GM12878 (cell line): Measurements from ENCODE around the gene C3orf20.

Experiments used
- CHD2 ChIP-seq: IDR thresholded peaks from 2 replicates; pipeline ENCODE4 v1.6.1; 2011; ENCODE audit warnings: low read depth, low read length, improper control_type of control experiment, borderline replicate concordance
- E4F1 ChIP-seq: fragments of 450-650 bp; IDR thresholded peaks from 2 replicates; pipeline ENCODE4 v1.6.1; 2018; ENCODE audit warnings: borderline replicate concordance, mild to moderate bottlenecking; ENCODE audit not compliant: partially characterized antibody
- EGR1 ChIP-seq, 2 experiments: IDR thresholded peaks; 1 replicate in 1 of 2; 2 replicates in 1 of 2; pipeline ENCODE4 v1.6.1; 2011 to 2012; ENCODE audit warnings: low read depth in 2 of 2, low read length in 2 of 2, borderline replicate concordance in 1 of 2, mild to moderate bottlenecking in 1 of 2, moderate library complexity in 1 of 2
- EP300 ChIP-seq, 2 experiments: fragments of 150-350 bp in 1 of 2; IDR thresholded peaks; 2 replicates each; pipeline ENCODE4 v1.6.1; 2011 to 2012; ENCODE audit warnings: low read depth in 2 of 2, low read length in 2 of 2, borderline replicate concordance in 1 of 2, improper control_type of control experiment in 1 of 2, inconsistent platforms in 1 of 2; ENCODE audit not compliant: control insufficient read depth in 1 of 2
- IKZF2 ChIP-seq, 2 experiments: fragments of 450-650 bp; IDR thresholded peaks; 2 replicates each; pipeline ENCODE4 v1.6.1; 2017; ENCODE audit warnings: mild to moderate bottlenecking in 2 of 2, moderate library complexity in 2 of 2
- KDM1A ChIP-seq: fragments of 200-600 bp; sonication (generic); IDR thresholded peaks from 2 replicates; pipeline ENCODE4 v1.6.1; 2016; ENCODE audit warnings: borderline replicate concordance
- NR2C1 ChIP-seq: fragments of 450-650 bp; IDR thresholded peaks from 2 replicates; pipeline ENCODE4 v1.6.1; 2017; ENCODE audit warnings: antibody characterized with exemption, mild to moderate bottlenecking, moderate library complexity
- NRF1 ChIP-seq: conservative IDR thresholded peaks from 2 replicates; pipeline ENCODE4 v1.6.1; 2011; ENCODE audit warnings: mild to moderate bottlenecking, low read depth, low read length, improper control_type of control experiment
- POLR2A ChIP-seq: IDR thresholded peaks from 2 replicates; pipeline ENCODE4 v1.6.1; 2011; ENCODE audit warnings: low read depth, mild to moderate bottlenecking, low read length
- POLR2AphosphoS5 ChIP-seq: IDR thresholded peaks from 2 replicates; pipeline ENCODE4 v1.6.1; 2011; ENCODE audit warnings: mild to moderate bottlenecking, low read length, inconsistent platforms
- SMC3 ChIP-seq: IDR thresholded peaks from 2 replicates; pipeline ENCODE4 v1.6.1; 2011; ENCODE audit warnings: low read length, improper control_type of control experiment, borderline replicate concordance
- TCF12 ChIP-seq: IDR thresholded peaks from 2 replicates; pipeline ENCODE4 v1.6.1; 2011; ENCODE audit warnings: low read depth, mild to moderate bottlenecking, low read length
- TF ChIP-seq, protein P1 (sequence below), 3 experiments: IDR thresholded peaks in 2 of 3; conservative IDR thresholded peaks in 1 of 3; 2 replicates each; pipeline ENCODE4 v1.5.1; 2011; ENCODE audit warnings: low read depth in 3 of 3, low read length in 3 of 3, mild to moderate bottlenecking in 3 of 3, control low read depth in 2 of 3, moderate library complexity in 2 of 3, inconsistent platforms in 1 of 3, mixed read lengths in 1 of 3; ENCODE audit not compliant: control insufficient read depth in 2 of 3, insufficient read depth in 1 of 3; ENCODE audit errors: extremely low read depth in 1 of 3

GRCh38 chr3:14770591-14770990, 95.7 kb downstream of the C3orf20 start:
- TF ChIP-seq KDM1A (no peak), TCF12 (no peak), POLR2AphosphoS5 (no peak), POLR2A (no peak), NR2C1 (no peak), CHD2 (no peak), EGR1 (IDR thresholded peaks at IDR 0.05; ENCODE audit: borderline replicate concordance in 1 of 2, low read depth in 2 of 2, low read length in 2 of 2) (no peak), IKZF2 (IDR thresholded peaks at IDR 0.05) (no peak), E4F1 (no peak), SMC3 (no peak), EP300 (IDR thresholded peaks at IDR 0.05; ENCODE audit: borderline replicate concordance in 1 of 2, control insufficient read depth in 1 of 2, low read depth in 2 of 2, low read length in 2 of 2) (no peak), NRF1 (no peak)
- TF ChIP-seq, protein P1, sequence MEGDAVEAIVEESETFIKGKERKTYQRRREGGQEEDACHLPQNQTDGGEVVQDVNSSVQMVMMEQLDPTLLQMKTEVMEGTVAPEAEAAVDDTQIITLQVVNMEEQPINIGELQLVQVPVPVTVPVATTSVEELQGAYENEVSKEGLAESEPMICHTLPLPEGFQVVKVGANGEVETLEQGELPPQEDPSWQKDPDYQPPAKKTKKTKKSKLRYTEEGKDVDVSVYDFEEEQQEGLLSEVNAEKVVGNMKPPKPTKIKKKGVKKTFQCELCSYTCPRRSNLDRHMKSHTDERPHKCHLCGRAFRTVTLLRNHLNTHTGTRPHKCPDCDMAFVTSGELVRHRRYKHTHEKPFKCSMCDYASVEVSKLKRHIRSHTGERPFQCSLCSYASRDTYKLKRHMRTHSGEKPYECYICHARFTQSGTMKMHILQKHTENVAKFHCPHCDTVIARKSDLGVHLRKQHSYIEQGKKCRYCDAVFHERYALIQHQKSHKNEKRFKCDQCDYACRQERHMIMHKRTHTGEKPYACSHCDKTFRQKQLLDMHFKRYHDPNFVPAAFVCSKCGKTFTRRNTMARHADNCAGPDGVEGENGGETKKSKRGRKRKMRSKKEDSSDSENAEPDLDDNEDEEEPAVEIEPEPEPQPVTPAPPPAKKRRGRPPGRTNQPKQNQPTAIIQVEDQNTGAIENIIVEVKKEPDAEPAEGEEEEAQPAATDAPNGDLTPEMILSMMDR (IDR thresholded peaks at IDR 0.05 in 2 of 3, conservative IDR thresholded peaks at IDR 0.05 in 1 of 3; ENCODE audit: control insufficient read depth in 2 of 3, extremely low read depth in 1 of 3, insufficient read depth in 1 of 3, low read depth in 3 of 3, low read length in 3 of 3), result no peak
